ENCODE results near the gene OR7G2.

DNA sequence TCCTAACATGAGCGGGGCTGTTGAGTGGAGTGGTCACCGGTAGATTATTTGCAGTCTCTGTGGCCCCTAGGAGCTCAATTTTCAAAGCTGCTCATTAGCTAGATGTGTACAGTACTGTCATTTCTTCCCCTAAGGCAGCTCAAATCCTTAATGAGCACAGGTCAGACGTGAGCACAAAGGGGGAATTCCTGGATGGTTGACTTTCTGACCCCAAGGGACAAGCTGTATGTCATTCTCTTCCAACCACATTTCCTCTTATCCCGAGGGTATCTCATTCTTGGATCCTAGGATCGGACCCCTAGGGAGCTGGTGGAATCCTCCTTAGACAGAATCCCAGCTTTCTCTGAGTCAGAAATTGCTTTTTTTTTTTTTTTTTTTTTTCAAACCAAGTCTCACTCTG lies 25.1 kb upstream of the OR7G2 start:
- TF ChIP-seq, protein P1, sequence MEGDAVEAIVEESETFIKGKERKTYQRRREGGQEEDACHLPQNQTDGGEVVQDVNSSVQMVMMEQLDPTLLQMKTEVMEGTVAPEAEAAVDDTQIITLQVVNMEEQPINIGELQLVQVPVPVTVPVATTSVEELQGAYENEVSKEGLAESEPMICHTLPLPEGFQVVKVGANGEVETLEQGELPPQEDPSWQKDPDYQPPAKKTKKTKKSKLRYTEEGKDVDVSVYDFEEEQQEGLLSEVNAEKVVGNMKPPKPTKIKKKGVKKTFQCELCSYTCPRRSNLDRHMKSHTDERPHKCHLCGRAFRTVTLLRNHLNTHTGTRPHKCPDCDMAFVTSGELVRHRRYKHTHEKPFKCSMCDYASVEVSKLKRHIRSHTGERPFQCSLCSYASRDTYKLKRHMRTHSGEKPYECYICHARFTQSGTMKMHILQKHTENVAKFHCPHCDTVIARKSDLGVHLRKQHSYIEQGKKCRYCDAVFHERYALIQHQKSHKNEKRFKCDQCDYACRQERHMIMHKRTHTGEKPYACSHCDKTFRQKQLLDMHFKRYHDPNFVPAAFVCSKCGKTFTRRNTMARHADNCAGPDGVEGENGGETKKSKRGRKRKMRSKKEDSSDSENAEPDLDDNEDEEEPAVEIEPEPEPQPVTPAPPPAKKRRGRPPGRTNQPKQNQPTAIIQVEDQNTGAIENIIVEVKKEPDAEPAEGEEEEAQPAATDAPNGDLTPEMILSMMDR (IDR thresholded peaks at IDR 0.05), result no peak
- no peak for TF ChIP-seq POLR2A (IDR thresholded peaks at IDR 0.05)
